Activated T-cell treated with anti-CD3 and anti-CD28 coated beads, Interleukin-2, amount 50 U/mL, for 4 hours (primary cell): ENCODE results near the gene BCAR3. TPM values are rescaled to one million over a fixed set of nuclear protein-coding genes. Genes with fewer than 3 reads are reported as not detected.

Source experiments
- ATAC-seq, 2 donors: fragments of 200-7000 bp; cut with Tn5 transposase; one replicate each; pipeline ENCODE4 v1.10.0; 2021
- DNase-seq: peaks from one replicate; pipeline ENCODE4 v3.0.0-alpha.2; 2020
- H3K27me3 Mint-ChIP-seq: one replicate; pipeline ENCODE4 v1.8.0; 2021; ENCODE audit warnings: low read depth, mixed read lengths
- H3K36me3 Mint-ChIP-seq: one replicate; pipeline ENCODE4 v1.8.0; 2022; ENCODE audit warnings: mixed read lengths; ENCODE audit not compliant: insufficient read depth
- H3K4me1 Mint-ChIP-seq: one replicate; pipeline ENCODE4 v1.8.0; 2021; ENCODE audit warnings: low read depth, mixed read lengths
- H3K4me3 Mint-ChIP-seq: one replicate; pipeline ENCODE4 v1.8.0; 2021; ENCODE audit warnings: mild to moderate bottlenecking, moderate library complexity, mixed read lengths
- H3K9me3 Mint-ChIP-seq: one replicate; pipeline ENCODE4 v1.8.0; 2021; ENCODE audit warnings: mixed read lengths
- total RNA-seq, 3 donors: library from RNA; stranded (reverse); gene quantifications; one replicate each; pipeline ENCODE4 v1.2.1, GENCODE V29; 2021

The BCAR3 gene
- total RNA-seq, 3 donors from 2014 or later: 0.53 to 1.7 (median 1.2) TPM

DNA sequence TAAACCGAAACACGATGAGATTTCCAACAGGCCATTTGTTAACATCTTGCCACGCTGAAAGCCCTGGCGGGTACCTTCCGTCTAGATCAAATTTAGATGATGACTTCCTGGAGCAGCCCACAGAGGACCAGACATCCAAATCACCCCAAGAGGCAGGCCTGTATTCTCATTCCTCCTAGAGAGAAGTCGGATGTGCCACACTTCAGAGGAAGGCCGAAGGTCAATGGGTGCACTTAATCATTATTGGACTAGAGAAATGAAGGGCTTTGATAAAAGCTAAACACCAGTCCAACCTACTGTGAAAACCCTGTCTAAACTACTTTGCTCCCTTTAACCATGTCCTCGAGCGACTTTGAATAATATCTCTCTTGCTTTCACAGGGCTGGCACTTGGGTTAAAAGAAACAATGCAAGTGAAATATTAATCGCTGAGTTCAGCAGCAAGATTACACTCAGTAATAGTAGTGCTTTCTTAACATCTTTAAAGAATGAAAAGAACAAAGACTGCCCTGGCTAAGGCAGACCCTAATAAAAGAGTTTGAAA lies 76.5 kb downstream of the BCAR3 start:
- no peak for ATAC-seq
- no peak overlapping the region for H3K4me3 Mint-ChIP-seq

DNA sequence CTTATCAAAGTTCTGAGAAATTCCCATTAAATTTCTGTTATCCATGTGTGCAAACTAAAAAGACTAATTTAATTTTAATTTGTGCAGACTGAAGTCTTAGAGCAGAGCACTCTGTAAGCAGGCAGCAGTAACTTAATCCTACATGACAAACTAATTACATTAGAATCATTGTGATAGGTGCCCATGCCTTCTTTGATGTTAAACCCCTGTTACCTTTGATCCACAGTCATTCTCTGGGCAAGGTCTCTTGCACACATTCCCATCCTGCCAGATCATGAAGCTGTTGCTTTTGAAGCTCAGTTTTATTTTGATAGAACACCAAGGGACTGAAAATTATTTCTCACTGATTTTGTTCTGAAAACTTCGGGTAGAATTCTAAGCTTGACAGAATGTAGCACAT lies 77.2 kb downstream of the BCAR3 start:
- Mint-ChIP-seq H3K36me3 (no peaks in the 10 kb centered on the region), H3K27me3 (peaks cover 2% of the 10 kb centered on the region), H3K4me1 (peaks cover 30% of the 10 kb centered on the region), H3K4me3 (no peak overlapping the region), H3K9me3 (no peaks in the 10 kb centered on the region)
- ATAC-seq (no peak), DNase-seq (no peak)

More for the DNA sequence above, 76.5 kb downstream of the BCAR3 start:
- no peak for DNase-seq
- H3K9me3 Mint-ChIP-seq: no peaks in the 10 kb centered on the region
- H3K27me3 Mint-ChIP-seq: peaks cover 2% of the 10 kb centered on the region
- no peaks in the 10 kb centered on the region for H3K36me3 Mint-ChIP-seq
- H3K4me1 Mint-ChIP-seq: peaks cover 32% of the 10 kb centered on the region

- no peaks in the 10 kb centered on the region for H3K9me3 Mint-ChIP-seq
- no peak overlapping the region for H3K4me3 Mint-ChIP-seq
- no peak for ATAC-seq
- H3K4me1 Mint-ChIP-seq: peaks cover 26% of the 10 kb centered on the region
- H3K27me3 Mint-ChIP-seq: peaks cover 2% of the 10 kb centered on the region
- no peak for DNase-seq
- H3K36me3 Mint-ChIP-seq: no peaks in the 10 kb centered on the region
Measured at GRCh38 chr1:93603601-93604000, 78.0 kb downstream of the BCAR3 start.

DNA sequence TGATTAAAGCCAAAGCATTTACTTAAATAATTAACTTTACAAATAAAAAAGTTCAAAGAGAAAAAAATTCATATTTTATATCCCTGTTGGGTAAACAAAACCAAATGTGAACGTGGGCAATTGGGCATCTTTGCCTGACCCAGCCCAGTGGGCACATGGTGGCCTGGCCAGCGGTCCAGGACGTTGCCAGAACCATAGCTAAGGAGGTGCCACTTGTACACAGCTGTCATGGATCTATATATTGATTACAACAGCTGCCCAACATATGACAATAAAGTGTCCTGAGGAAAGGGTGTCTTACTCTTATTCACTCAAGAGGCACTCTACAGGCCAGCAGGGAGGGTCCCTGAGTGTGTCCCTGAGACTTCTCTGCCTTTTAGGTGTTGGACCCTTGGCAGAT lies 78.5 kb downstream of the BCAR3 start:
- ATAC-seq (no peak), DNase-seq (no peak)
- Mint-ChIP-seq H3K4me3 (no peak overlapping the region), H3K4me1 (peaks cover 21% of the 10 kb centered on the region), H3K9me3 (no peaks in the 10 kb centered on the region), H3K36me3 (no peaks in the 10 kb centered on the region), H3K27me3 (peaks cover 2% of the 10 kb centered on the region)

- Mint-ChIP-seq H3K27me3 (peaks cover 2% of the 10 kb centered on the region), H3K4me1 (peaks cover 13% of the 10 kb centered on the region), H3K36me3 (no peaks in the 10 kb centered on the region), H3K4me3 (no peak overlapping the region), H3K9me3 (no peaks in the 10 kb centered on the region)
- DNase-seq (no peak), ATAC-seq (no peak)
Measured at GRCh38 chr1:93602101-93602500, 79.5 kb downstream of the BCAR3 start.

DNA sequence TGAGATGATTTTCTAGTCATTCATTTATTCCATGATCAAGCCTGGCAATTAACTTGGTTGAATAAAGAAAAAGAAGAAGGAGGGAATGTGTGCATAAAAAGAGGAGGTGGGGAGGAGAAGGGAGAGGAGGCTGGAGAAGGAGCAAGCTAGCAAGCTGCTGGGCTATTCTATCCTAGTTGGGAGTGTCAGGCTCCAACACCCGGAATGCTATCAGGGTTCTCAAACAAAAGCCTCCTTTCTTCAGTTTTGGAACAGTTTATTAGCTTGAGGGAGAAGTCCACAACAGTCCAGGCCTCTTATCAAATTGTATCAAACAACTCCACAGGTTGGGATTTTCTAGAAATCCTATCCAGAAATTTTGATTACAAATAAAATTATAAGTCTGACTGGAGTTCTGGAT lies 80.0 kb downstream of the BCAR3 start:
- Mint-ChIP-seq H3K27me3 (peaks cover 2% of the 10 kb centered on the region), H3K36me3 (no peaks in the 10 kb centered on the region), H3K4me3 (no peak overlapping the region), H3K4me1 (peaks cover 10% of the 10 kb centered on the region), H3K9me3 (no peaks in the 10 kb centered on the region)
- no peak for DNase-seq
- ATAC-seq: no peak

DNA sequence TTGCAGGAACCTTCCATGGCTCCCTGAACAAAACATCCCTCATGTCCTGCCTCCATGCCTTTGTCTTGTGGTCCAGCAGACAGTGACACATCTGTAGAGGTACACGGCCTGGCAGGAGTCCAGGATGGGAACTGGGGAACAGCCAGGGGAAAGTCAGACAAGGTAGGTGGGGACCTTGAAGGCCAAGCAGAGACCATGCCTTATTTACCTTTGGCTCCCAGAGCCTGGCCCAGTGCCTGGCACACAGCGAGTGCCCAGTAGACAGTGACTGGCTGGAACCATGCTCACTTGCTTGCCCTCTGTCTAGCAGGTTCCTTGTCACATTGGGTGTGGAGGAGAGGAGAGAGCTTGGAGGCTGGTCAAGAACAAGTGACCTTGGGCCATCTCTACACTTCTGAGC lies 81.0 kb downstream of the BCAR3 start:
- no peak for DNase-seq
- H3K4me1 Mint-ChIP-seq: peaks cover 1% of the 10 kb centered on the region
- no peaks in the 10 kb centered on the region for H3K36me3 Mint-ChIP-seq
- no peaks in the 10 kb centered on the region for H3K9me3 Mint-ChIP-seq
- no peak overlapping the region for H3K4me3 Mint-ChIP-seq
- no peak for ATAC-seq
- no peaks in the 10 kb centered on the region for H3K27me3 Mint-ChIP-seq

DNA sequence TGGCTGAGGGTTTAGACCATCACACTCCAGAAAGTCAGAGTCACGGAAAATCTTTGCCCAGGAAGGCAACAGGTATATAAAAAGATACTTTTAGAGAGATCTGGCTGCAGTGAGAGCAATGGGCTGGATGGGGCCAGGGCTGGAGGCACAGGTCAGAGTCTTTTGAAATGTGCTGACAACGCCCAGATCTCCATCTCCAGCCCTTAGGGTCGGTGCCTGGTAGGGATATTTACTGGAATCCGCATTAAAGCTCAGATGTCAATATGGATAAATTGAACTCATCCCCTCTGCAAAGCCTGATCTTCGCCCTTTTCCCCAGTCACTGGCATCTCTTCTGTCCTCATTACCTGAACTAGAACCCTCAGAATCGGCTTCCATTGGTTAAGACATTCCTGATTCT lies 82.2 kb downstream of the BCAR3 start:
- Mint-ChIP-seq H3K4me3 (no peak overlapping the region), H3K9me3 (no peaks in the 10 kb centered on the region), H3K27me3 (no peaks in the 10 kb centered on the region), H3K36me3 (no peaks in the 10 kb centered on the region), H3K4me1 (no peaks in the 10 kb centered on the region)
- DNase-seq (no peak), ATAC-seq (no peak)

DNA sequence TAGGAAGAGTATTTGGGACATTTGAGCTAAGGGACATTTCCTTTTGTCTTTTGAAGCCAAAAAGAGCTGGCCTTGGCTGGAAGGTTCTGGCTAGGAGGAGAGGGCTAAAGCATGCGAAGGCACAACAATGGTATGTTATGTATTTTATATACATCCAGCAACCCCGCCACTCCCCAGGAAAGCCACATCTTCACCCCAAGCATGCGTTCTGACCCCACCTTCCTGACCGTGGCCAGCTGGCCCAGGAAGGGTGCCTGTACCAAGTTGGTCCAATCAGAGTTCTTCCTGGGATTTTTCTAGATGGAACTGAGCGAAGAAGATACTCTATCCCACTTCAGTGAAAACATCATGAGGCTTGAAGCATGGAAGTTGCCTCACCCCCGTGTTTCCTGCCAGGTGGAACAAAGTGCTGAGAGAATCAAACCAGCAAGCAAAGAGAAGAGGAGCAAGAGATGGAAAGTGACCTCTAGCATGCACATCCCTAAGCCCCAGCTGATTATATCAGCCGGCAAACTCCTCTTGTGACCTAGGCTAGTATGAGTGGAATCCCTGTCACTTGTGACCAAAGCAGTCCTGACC lies 82.7 kb downstream of the BCAR3 start:
- no peaks in the 10 kb centered on the region for H3K9me3 Mint-ChIP-seq
- H3K4me3 Mint-ChIP-seq: no peak overlapping the region
- no peaks in the 10 kb centered on the region for H3K4me1 Mint-ChIP-seq
- H3K27me3 Mint-ChIP-seq: no peaks in the 10 kb centered on the region
- no peak for DNase-seq
- no peaks in the 10 kb centered on the region for H3K36me3 Mint-ChIP-seq
- ATAC-seq: no peak

DNA sequence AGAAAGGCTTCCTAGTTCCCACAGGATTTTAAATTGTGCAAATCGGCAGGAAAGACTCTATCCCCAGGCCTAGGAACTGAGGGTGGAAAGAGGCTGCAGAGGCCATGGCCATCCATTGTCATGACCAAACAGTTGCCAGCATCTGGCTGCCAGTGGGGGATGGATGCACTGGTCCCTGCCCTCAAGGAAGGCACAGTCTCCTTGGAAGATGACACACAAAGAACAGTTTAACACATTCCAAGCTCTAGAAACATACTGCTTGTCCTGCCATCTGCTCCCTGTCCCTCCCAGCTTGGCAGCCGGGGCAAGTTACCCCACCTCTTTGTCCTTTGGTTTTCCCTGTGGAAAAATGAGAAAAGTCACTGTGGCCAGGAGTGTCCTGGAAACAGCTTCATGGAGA lies 83.2 kb downstream of the BCAR3 start:
- H3K27me3 Mint-ChIP-seq: no peaks in the 10 kb centered on the region
- no peaks in the 10 kb centered on the region for H3K4me1 Mint-ChIP-seq
- no peak for ATAC-seq
- no peak for DNase-seq
- H3K36me3 Mint-ChIP-seq: no peaks in the 10 kb centered on the region
- no peaks in the 10 kb centered on the region for H3K9me3 Mint-ChIP-seq
- H3K4me3 Mint-ChIP-seq: no peak overlapping the region

DNA sequence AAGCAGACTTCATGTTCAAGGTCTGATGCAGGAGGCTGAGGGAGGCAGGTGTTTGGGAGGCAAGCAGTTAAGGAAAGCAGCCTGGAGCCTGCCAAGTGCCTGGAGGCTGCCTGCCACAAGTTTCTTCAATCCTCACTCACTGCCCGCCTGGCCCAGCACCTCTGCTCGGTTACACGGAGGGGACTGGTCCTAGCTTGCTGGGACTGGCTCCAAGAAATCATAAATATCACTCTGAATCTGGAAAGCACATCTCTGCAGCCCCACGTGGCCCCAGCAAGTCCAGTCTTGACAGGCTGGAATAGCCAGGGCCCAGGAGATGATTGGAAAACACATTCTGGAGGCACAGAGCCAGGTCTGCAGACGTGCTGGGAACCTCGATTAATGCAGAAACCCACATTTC lies 83.9 kb downstream of the BCAR3 start:
- H3K9me3 Mint-ChIP-seq: no peaks in the 10 kb centered on the region
- no peaks in the 10 kb centered on the region for H3K4me1 Mint-ChIP-seq
- H3K36me3 Mint-ChIP-seq: no peaks in the 10 kb centered on the region
- no peak overlapping the region for H3K4me3 Mint-ChIP-seq
- no peak for DNase-seq
- H3K27me3 Mint-ChIP-seq: no peaks in the 10 kb centered on the region
- no peak for ATAC-seq

DNA sequence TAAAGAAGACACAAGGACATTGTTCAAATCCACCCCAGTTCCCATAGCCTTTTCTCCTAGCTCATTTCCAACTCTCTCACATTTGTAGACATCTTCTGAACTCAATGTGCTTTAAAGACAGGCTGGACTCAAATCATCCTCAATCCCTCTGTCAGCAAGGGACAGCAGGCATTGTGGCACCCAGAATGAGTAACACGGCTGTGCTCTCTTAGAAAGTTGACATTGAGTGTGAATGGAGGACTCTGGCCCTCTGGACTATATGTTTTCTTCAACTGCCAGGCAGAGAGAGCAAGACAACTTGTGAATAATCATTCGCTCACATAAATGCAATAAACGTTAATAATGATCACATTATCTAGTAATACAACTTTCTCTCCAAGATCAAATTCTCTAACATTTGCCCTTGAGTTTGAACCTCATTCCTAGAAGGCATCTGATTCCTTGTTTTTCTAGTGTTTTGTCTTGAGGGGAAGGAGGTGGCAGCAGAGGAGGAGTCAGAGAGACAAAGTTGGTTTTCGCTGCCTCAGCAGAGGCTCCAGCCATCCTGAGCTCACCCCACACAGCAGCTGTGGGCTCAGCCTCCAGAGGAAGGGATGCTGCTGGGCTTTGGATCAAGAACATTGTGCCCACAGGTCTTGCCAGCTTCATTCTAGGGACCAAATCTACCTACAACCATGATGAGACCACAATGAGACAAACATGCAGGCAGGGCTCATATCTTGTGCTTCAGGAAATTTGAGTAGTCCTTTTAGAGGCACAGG lies 85.1 kb downstream of the BCAR3 start:
- H3K27me3 Mint-ChIP-seq: no peaks in the 10 kb centered on the region
- no peak overlapping the region for H3K4me3 Mint-ChIP-seq
- peaks cover 6% of the 10 kb centered on the region for H3K4me1 Mint-ChIP-seq
- no peak for DNase-seq
- H3K36me3 Mint-ChIP-seq: no peaks in the 10 kb centered on the region
- H3K9me3 Mint-ChIP-seq: no peaks in the 10 kb centered on the region
- ATAC-seq: no peak

GRCh38 chr1:93595743-93596142 lies 85.9 kb downstream of the BCAR3 start:
- peaks cover 8% of the 10 kb centered on the region for H3K4me1 Mint-ChIP-seq
- no peak overlapping the region for H3K4me3 Mint-ChIP-seq
- ATAC-seq (no peak), DNase-seq (no peak)
- no peaks in the 10 kb centered on the region for H3K27me3 Mint-ChIP-seq
- H3K9me3 Mint-ChIP-seq: no peaks in the 10 kb centered on the region
- no peaks in the 10 kb centered on the region for H3K36me3 Mint-ChIP-seq

GRCh38 chr1:93595266-93595665 lies 86.4 kb downstream of the BCAR3 start:
- ATAC-seq (no peak), DNase-seq (no peak)
- Mint-ChIP-seq H3K27me3 (no peaks in the 10 kb centered on the region), H3K4me3 (no peak overlapping the region), H3K36me3 (no peaks in the 10 kb centered on the region), H3K4me1 (peaks cover 10% of the 10 kb centered on the region), H3K9me3 (no peaks in the 10 kb centered on the region)

GRCh38 chr1:93594603-93594880 lies 87.1 kb downstream of the BCAR3 start:
- Mint-ChIP-seq H3K27me3 (no peaks in the 10 kb centered on the region), H3K9me3 (no peaks in the 10 kb centered on the region), H3K4me1 (peaks cover 12% of the 10 kb centered on the region), H3K36me3 (no peaks in the 10 kb centered on the region), H3K4me3 (no peak overlapping the region)
- DNase-seq (no peak), ATAC-seq (no peak)
